B cell (primary cell): ENCODE data around the gene TAS2R39. TPM values are rescaled to one million over a fixed set of nuclear protein-coding genes. Genes with fewer than 3 reads are reported as not detected.
A peak's percentile ranks its signal among the peaks of the same experiment; 100 is the strongest.
"Not testable (repeated sequence)": the region's sequence is repeated elsewhere in the genome, so short reads cannot be mapped to it uniquely, and the experiment has no call there.

Experiments used
- ATAC-seq: fragments of 200-7000 bp; cut with Tn5 transposase; one replicate; pipeline ENCODE4 v1.10.0; 2021; ENCODE audit warnings: low read depth, mild to moderate bottlenecking, moderate number of reproducible peaks, moderate library complexity
- CTCF ChIA-PET: fragments of 350-600 bp; sonication (Branson Sonifier 250); formaldehyde crosslinking; loops from one replicate; lab custom pipeline; 2021; ENCODE audit warnings: antibody characterized with exemption, inconsistent platforms; lab: Charles Lee
- POLR2A ChIA-PET: fragments of 350-600 bp; sonication (Branson Sonifier 250); formaldehyde crosslinking; loops from one replicate; lab custom pipeline; 2021; ENCODE audit warnings: antibody characterized with exemption; lab: Charles Lee
- DNase-seq: peaks from one replicate; pipeline ENCODE4 v3.0.0; 2013
- H2AFZ ChIP-seq: 2 replicates; pipeline ENCODE4 v1.6.1; 2012; ENCODE audit warnings: mild to moderate bottlenecking, low read depth, low read length; ENCODE audit not compliant: insufficient read depth, poor library complexity, severe bottlenecking
- H3K27ac ChIP-seq, 2 donors: 1 replicate in 1 of 2; 2 replicates in 1 of 2; pipeline ENCODE4 v1.5.1; 2012 to 2013; ENCODE audit warnings: low read length in 2 of 2, mild to moderate bottlenecking in 2 of 2, moderate library complexity in 1 of 2
- H3K27me3 ChIP-seq, 4 experiments: fragments of 200-600 bp in 1 of 4; sonication (generic) in 1 of 4; replicated peaks in 1 of 4; 1 replicate in 2 of 4; 2 replicates in 2 of 4; pipeline versions ENCODE4 v1.6.1 to v1.7.0; 2013 to 2016; ENCODE audit warnings: low read length in 3 of 4, mild to moderate bottlenecking in 2 of 4, mixed read lengths in 1 of 4, moderate library complexity in 1 of 4; ENCODE audit not compliant: insufficient read depth in 4 of 4, control insufficient read depth in 3 of 4; ENCODE audit errors: control extremely low read depth in 1 of 4
- H3K36me3 ChIP-seq, 2 experiments: replicated peaks in 1 of 2; 1 replicate in 1 of 2; 2 replicates in 1 of 2; pipeline versions ENCODE4 v1.6.1 to v1.7.1; 2013; ENCODE audit warnings: low read length in 1 of 2; ENCODE audit not compliant: insufficient read depth in 2 of 2, control insufficient read depth in 1 of 2; ENCODE audit errors: control extremely low read depth in 1 of 2, extremely low read depth in 1 of 2
- H3K4me1 ChIP-seq, 2 donors: fragments of 200-600 bp in 1 of 2; sonication (generic) in 1 of 2; 1 replicate in 1 of 2; 2 replicates in 1 of 2; pipeline versions ENCODE4 v1.5.1 to v1.6.1; 2013 to 2017; ENCODE audit warnings: low read length in 2 of 2; ENCODE audit not compliant: control insufficient read depth in 2 of 2, insufficient read depth in 2 of 2
- H3K4me2 ChIP-seq: replicated peaks from 2 replicates; pipeline ENCODE3; 2012; ENCODE audit warnings: mild to moderate bottlenecking, low read depth, low read length; ENCODE audit not compliant: poor library complexity, severe bottlenecking
- H3K4me3 ChIP-seq, 5 experiments: fragments of 200-600 bp in 1 of 5; sonication (generic) in 1 of 5; 1 replicate in 3 of 5; 2 replicates in 2 of 5; pipeline versions ENCODE4 v1.5.1 to v1.7.0; 2011 to 2016; ENCODE audit warnings: low read length in 4 of 5, mild to moderate bottlenecking in 4 of 5, low read depth in 2 of 5, control low read depth in 1 of 5, moderate library complexity in 1 of 5; ENCODE audit not compliant: insufficient read depth in 1 of 5; ENCODE audit errors: control extremely low read depth in 1 of 5, extremely low read depth in 1 of 5
- H3K79me2 ChIP-seq: fragments of 200-600 bp; sonication (generic); one replicate; pipeline ENCODE4 v1.6.0; 2016; ENCODE audit warnings: low read length; ENCODE audit not compliant: control insufficient read depth, insufficient read depth
- H3K9ac ChIP-seq: fragments of 200-600 bp; sonication (generic); 2 replicates; pipeline ENCODE4 v1.6.1; 2017; ENCODE audit warnings: mild to moderate bottlenecking, low read length, moderate library complexity
- H3K9me3 ChIP-seq, 3 donors: one replicate each; pipeline versions ENCODE4 v1.6.1 to v1.7.1; 2013; ENCODE audit warnings: low read length in 2 of 3; ENCODE audit not compliant: control insufficient read depth in 2 of 3, insufficient read depth in 1 of 3; ENCODE audit errors: control extremely low read depth in 1 of 3
- H4K20me1 ChIP-seq: 2 replicates; pipeline ENCODE4 v1.6.0; 2012; ENCODE audit warnings: mild to moderate bottlenecking, low read length; ENCODE audit not compliant: insufficient read depth, control insufficient read depth, poor library complexity, severe bottlenecking
- H3K27ac Mint-ChIP-seq: one replicate; pipeline ENCODE4 v1.8.0; 2021; ENCODE audit warnings: mixed read lengths
- H3K27me3 Mint-ChIP-seq: one replicate; pipeline ENCODE4 v1.8.0; 2021; ENCODE audit warnings: mixed read lengths
- H3K4me1 Mint-ChIP-seq: one replicate; pipeline ENCODE4 v1.8.0; 2021; ENCODE audit warnings: mixed read lengths
- H3K4me3 Mint-ChIP-seq: one replicate; pipeline ENCODE4 v1.8.0; 2021; ENCODE audit warnings: mixed read lengths
- H3K9me3 Mint-ChIP-seq: one replicate; pipeline ENCODE4 v1.8.0; 2022; ENCODE audit warnings: mixed read lengths; ENCODE audit not compliant: insufficient read depth
- EZH2 ChIP-seq: IDR thresholded peaks from 2 replicates; pipeline ENCODE4 v1.6.1; 2012; ENCODE audit warnings: borderline replicate concordance, low read depth, mild to moderate bottlenecking, moderate library complexity, low read length; ENCODE audit not compliant: insufficient read depth, poor library complexity, severe bottlenecking
- WGBS: methylation state at CpG from one replicate; pipeline ENCODE4 v1.1.5; 2013; ENCODE audit warnings: missing lambda C conversion rate; ENCODE audit not compliant: insufficient coverage; 5-methylcytosine and 5-hydroxymethylcytosine counted together
- intact Hi-C: fragments of 100-400 bp; cut with micrococcal nuclease; formaldehyde crosslinking; loops from one replicate; pipeline ENCODE4 v1.10.0; 2022
- polyA plus RNA-seq: library from polyadenylated mRNA; depleted of rRNA; stranded (reverse); fragments of >200 nt; gene quantifications from 2 replicates; pipeline ENCODE4 v1.2.3, GENCODE V29; 2012
- total RNA-seq, 2 donors: library from RNA; stranded (reverse); fragments of 120-200 nt in 1 of 2; gene quantifications; 1 replicate in 1 of 2; 2 replicates in 1 of 2; pipeline versions ENCODE4 v1.2.3 to v1.2.4, GENCODE V29; 2013 to 2022
- TF ChIP-seq, protein P1 (sequence below): fragments of 200-600 bp; IDR thresholded peaks from one replicate; pipeline ENCODE4 v1.8.0; 2022; ENCODE audit warnings: antibody characterized with exemption, mild to moderate bottlenecking

Gene TAS2R39
- total and polyA plus RNA-seq, 2 donors (not counting 1 experiment from before 2014, with no cell fraction given) = not detected

DNA sequence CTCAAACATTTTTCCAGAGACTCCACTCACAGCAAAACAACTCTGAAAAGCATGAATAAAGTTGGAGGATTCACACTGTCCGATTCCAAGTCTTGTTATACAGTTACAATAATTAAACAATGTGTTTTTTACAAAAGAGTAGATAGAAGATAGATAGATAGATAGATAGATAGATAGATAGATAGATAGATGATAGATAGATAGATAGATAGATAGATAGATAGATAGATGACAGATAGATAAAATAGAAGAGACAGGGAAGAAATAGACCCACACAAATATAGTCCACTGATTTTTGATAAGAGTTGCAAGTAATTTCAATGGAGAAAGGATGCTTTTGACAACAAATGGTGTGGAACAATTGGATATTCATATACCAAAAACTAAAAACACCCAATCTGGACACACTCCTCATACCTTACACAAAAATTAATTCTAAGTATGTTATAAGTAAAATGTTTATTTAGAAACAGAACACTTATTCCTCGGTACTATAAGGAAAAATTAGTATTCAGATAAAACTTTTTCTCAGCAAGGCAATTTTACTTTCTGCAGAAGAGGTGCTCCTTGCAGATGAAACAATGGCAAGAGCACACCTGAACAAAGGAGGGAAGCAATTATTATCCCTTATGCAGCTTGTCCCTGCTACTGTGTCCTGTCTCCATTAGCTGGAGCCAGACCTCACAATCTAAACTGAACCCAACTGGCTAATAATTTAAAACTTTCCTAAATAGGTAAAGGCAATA, 5.7 kb upstream of the TAS2R39 start:
- no peaks in the 10 kb centered on the region for H3K79me2 ChIP-seq
- TF ChIP-seq, protein P1, sequence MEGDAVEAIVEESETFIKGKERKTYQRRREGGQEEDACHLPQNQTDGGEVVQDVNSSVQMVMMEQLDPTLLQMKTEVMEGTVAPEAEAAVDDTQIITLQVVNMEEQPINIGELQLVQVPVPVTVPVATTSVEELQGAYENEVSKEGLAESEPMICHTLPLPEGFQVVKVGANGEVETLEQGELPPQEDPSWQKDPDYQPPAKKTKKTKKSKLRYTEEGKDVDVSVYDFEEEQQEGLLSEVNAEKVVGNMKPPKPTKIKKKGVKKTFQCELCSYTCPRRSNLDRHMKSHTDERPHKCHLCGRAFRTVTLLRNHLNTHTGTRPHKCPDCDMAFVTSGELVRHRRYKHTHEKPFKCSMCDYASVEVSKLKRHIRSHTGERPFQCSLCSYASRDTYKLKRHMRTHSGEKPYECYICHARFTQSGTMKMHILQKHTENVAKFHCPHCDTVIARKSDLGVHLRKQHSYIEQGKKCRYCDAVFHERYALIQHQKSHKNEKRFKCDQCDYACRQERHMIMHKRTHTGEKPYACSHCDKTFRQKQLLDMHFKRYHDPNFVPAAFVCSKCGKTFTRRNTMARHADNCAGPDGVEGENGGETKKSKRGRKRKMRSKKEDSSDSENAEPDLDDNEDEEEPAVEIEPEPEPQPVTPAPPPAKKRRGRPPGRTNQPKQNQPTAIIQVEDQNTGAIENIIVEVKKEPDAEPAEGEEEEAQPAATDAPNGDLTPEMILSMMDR = no peak
- no peak for TF ChIP-seq EZH2

DNA sequence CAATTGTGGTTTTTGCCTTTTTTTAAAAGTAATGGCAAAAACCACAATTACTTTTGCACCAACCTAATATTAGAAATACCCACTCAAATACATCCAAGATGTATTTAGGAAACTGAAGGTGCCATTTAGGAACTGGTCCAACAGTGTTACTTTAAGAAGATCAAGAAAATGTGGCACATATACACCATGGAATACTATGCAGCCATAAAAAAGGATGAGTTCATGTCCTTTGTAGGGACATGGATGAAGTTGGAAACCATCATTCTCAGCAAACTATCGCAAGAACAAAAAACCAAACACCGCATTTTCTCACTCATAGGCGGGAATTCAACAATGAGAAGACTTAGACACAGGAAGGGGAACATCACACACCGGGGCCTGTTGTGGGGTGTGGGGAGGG, 2.4 kb upstream of the TAS2R39 start:
- DNase-seq, ATAC-seq, H3K4me2 ChIP-seq, H3K27ac ChIP-seq, intact Hi-C loops, H3K9ac ChIP-seq, H3K79me2 ChIP-seq, H3K27me3 Mint-ChIP-seq, H3K4me3 ChIP-seq, H3K27me3 ChIP-seq, H3K4me3 Mint-ChIP-seq, H3K36me3 ChIP-seq, H4K20me1 ChIP-seq, H3K9me3 Mint-ChIP-seq, H2AFZ ChIP-seq: not testable (repeated sequence)
- Histone ChIP-seq H3K4me1 (peaks cover 26 to 29% of the 10 kb centered on the region in 2 donors), H3K9me3 (peaks cover 5 to 18% (median 12%) of the 10 kb centered on the region in 3 donors)
- ChIA-PET CTCF (interaction anchor here (0.8 kb wide), 1 partner anchor 59 kb away, joined by 3 read pairs; no protein-coding TSS in a partner anchor), POLR2A (interaction anchor here (0.5 kb wide), 1 partner anchor 202 kb away, joined by 10 read pairs; no protein-coding TSS in a partner anchor)
- WGBS = no CpG with 5 or more reads among the region's 4 CpGs
- Mint-ChIP-seq H3K4me1 (peaks cover 34% of the 10 kb centered on the region), H3K27ac (peak overlapping the region; percentile 57)

More for the DNA sequence above, 5.7 kb upstream of the TAS2R39 start:
- Histone ChIP-seq H3K36me3 (no peaks in the 10 kb centered on the region), H2AFZ (no peak overlapping the region), H3K27me3 (no peaks in the 10 kb centered on the region), H3K4me1 (peaks cover 11 to 14% of the 10 kb centered on the region in 2 donors), H3K27ac (no peak overlapping the region), H3K9me3 (peaks cover 5 to 18% (median 12%) of the 10 kb centered on the region in 3 donors), H3K4me3 (no peak overlapping the region), H4K20me1 (no peaks in the 10 kb centered on the region), H3K9ac (no peak overlapping the region), H3K4me2 (no peak overlapping the region)
- H3K9me3 Mint-ChIP-seq = peaks cover 6% of the 10 kb centered on the region
- no peaks in the 10 kb centered on the region for H3K27me3 Mint-ChIP-seq
- ChIA-PET CTCF (interaction anchor here (1.0 kb wide), 1 partner anchor 38 kb away, joined by 4 read pairs; no protein-coding TSS in a partner anchor), POLR2A (no interaction called here)
- H3K4me3 Mint-ChIP-seq = no peak overlapping the region
- ATAC-seq (no peak), DNase-seq (no peak)
- intact Hi-C loops = no loop called here
- H3K27ac Mint-ChIP-seq = no peak overlapping the region
- H3K4me1 Mint-ChIP-seq = peaks cover 14% of the 10 kb centered on the region
- WGBS = no CpG with 5 or more reads among the region's 2 CpGs
